Right kidney (tissue), 1 donor: ENCODE results near the gene KCNC3.
A peak's percentile ranks its signal among the peaks of the same experiment; 100 is the strongest.
"Not testable (repeated sequence)": the region's sequence is repeated elsewhere in the genome, so short reads cannot be mapped to it uniquely, and the experiment has no call there.

Experiments
- DNase-seq: peaks from one replicate; pipeline ENCODE4 v3.0.0-alpha.2; 2016

The KCNC3 gene

DNA sequence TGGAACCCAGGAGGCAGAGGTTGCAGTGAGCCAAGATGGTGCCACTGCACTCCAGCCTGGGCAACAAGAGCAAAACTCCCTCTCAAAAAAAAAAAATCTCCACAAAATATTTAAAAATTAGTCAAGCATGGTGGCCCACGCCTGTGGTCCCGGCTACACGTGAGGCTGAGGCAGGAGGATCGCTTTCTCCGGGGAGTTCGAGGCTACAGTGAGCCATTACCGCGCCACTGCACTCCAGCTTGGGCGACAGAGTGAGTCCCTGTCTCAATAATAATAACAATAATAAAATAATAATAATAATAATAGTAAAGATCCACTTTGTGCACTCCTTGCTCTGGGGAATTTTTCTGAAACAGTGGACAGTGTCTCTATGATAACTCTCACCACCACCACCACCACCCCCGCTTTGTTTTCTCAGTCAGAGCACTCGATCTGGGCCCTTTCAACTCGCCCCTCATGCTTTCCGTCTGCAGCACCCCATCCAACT is 27.6 kb upstream of the KCNC3 start:
- DNase-seq: no peak

DNA sequence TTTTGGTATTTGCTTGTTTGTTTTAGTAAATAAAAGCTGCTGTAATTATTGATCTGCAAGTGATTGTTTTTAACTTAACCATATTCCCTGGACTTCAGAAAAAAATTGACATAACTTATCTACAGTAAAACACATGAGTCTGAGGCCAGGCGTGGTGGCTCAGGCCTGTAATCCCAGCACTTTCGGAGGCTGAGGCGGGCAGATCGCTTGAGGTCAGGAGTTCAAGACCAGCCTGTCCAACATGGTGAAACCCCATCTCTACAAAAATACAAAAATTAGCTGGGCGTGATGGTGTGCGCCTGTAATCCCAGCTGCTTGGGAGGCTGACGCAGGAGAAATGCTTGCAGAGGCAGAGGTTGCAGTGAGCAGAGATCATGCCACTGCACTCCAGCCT is 24.3 kb upstream of the KCNC3 start:
- DNase-seq: not testable (repeated sequence)

DNA sequence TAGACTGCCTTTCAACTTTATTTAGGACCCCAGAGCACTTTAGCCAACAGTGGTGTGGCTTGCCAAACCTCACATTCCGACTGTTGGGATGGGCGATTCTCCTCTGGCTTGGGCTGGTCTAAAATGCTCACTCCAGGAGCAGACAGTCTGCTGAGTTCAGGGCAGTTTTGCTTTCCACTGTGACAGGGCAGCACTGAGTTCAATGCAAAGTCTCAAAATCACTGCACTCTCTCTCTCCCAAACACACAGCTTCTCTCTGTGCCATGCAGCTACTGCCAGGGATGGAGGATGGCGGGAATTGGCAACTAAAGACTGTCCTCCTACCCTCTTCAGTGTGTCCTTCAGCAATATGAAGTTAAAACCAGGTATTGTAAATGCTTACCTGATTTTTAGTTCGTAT is 23.1 kb upstream of the KCNC3 start:
- DNase-seq: no peak

DNA sequence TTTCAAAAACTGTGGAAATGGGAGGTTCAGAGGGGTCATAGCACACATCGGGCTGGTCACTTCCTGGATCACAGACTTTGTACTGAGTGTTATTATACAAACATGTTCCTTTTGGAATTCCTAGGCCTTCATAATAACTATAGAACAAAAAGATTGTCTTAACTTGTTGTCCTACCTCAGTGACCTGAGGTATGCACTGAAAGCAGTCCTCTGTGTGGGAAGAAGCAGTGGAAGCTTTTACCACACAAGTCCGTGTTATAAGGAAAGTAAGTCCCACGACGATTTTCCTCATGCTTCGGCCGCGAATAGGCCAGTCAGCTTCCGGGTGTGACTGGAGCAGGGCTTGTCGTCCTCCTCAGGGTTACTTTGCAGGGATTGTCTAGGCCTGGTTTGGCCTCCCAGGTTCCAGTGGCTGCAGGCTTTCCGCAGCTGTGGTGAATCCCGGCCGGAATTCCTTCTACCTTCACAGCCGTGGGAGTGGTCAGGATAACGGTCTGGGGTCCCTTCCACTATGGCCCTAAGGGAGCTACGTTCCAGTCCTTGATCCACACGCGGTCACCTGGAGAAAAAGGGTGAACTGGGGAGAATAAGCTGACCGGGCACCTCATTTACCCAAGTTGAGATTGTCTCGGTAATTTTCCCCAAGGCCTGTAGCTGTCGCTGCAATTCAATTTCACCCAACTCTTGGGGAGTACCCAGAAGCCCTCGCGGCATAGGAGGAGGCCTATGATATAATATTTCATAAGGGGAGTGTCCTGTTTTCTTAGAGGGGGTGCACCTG is 20.3 kb upstream of the KCNC3 start:
- DNase-seq: peak; percentile 35

DNA sequence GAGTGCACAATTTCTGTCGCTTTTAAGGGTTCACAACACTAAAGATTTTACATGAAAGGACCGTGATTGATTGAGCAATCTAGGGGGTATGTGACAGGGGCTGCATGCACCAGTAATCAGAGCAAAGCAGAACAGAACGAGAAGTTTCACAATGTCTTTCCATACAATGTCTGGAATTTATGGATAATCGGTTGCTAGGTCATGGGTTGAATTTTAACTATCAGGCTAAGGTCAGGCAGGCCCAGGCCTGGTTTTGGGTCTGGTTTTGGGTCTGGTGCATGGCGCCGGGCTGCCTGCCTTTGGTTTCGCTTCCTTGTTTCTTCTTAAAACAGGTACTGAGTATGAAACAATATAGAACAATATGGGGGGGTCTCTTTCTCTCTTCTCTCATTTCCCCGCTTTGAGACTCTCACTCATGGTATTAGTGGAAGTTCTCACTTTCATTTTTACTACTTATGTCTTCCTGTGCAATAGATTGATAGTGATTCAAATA is 18.0 kb upstream of the KCNC3 start:
- not testable (repeated sequence) for DNase-seq

DNA sequence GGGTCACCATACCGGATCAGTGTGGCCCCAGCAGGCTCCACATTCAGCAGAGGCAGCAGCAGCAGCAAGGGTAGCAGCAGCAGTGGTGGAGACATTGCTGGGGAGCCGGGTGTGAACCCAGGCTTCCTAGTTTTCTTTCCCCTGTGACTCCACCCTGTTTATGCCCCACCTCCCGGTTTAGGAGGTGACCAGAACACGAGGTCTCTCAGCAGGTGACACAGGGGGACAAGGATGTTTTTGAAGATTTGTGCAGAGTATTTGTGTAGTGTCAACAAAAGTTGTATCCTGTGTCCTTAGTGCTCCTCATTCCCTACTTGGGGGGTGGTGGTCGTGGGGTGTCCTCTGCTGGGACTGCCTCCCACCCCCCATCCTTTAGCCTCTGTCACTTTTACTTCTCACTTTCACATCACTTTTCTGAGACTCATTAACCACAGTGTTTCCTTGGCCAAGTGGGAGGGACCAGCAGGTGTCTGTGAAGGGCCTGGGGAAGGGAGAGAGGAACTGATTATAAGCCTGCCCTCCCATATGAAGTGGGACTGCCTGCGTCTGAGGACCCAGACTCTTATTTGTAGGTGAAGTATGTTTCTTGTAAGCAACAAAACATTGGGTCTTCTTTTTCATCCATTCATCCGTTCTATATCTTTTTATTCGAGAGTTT is 15.6 kb upstream of the KCNC3 start:
- no peak for DNase-seq

DNA sequence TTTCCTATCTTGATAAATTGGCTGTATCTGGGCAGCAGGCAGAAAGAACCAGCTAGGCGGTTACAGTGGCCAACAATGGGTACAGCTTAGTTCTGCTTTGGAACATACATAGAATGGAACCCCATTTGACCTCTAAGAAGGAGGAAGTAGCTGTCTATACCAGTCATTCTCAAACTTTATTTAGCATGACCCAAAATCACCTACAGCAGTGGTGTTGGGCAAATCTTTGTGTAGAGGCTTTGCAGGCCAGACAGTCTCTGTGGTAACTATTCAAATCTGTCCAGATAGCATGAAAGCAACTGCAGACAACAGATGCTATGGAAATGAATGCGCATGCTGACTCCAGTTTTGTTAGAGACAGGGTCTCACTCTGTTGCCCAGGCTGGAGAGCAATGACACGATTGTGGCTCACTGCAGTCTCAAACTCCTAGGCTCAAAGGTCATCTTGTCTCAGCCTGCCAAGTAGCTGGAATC is 12.0 kb upstream of the KCNC3 start:
- no peak for DNase-seq

DNA sequence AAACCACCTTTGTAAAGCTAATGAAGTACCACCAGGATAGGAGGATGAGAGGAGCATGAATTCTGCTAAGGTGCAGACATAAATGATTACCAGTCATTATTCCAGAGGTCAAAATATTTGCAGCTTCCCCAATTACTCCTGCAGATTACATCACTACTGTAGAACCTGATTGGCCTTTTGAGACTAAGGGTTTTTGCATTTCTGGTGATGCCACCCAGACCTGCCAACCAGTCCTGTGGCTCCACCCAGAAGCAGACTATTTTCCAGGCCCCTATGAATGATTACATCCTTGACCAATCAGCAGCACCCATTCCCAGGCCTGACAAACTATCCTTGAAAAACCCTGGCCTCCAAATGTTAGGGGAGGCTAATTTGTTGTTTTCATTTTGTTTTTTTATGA is 11.2 kb upstream of the KCNC3 start:
- DNase-seq: no peak

DNA sequence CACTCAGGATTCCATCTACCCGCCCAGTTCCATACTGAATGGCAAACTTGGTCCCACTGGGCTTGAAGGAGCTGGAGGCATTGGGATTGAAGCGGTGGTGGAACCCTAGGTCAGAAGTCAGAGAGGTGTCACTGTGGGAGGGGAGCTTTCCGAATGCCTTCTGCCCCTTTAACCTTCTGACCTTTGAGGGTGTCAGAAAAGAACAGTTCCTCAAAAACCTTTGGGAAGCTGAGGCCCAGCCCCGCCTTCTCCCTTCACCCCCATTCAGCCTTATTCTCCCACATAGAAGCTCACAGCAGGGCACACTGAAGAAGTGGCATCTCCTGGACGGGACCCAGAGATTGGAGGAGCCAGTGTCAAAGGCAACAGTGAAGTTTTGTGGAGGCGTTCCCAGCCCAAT is 7.9 kb upstream of the KCNC3 start:
- not testable (repeated sequence) for DNase-seq

DNA sequence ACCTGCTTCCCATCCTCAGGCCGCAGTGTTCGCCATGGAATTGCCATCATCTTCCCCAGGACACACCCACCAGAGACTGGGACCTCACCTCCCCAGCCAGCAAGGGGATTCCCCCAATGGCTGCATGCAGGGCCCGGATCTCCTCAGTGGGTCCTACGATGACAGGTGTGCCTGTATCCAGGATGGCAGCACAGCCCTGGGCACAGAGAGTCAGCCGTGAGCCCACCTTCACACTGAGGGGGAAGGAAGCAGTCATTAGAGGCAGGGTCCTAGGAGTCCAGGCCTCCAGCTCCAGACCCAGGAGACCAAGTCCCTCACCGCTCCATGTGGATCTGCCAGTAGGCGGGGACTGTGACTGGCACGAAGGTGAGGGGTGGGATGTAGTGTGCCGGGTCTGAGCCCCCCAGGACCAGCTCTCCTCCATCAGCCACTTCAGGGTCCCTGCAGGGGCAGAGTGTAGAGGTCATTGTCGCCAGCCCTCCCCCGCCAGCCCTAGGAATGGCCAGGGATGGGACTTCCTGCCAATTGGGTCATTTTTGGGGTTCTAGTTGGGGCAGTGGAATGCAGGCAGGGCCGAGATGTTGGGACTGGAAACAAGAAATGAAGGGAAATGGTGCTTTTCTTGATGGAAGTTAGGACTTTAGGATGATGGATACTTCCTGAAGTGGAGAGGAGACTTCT is 5.7 kb upstream of the KCNC3 start:
- no peak for DNase-seq

DNA sequence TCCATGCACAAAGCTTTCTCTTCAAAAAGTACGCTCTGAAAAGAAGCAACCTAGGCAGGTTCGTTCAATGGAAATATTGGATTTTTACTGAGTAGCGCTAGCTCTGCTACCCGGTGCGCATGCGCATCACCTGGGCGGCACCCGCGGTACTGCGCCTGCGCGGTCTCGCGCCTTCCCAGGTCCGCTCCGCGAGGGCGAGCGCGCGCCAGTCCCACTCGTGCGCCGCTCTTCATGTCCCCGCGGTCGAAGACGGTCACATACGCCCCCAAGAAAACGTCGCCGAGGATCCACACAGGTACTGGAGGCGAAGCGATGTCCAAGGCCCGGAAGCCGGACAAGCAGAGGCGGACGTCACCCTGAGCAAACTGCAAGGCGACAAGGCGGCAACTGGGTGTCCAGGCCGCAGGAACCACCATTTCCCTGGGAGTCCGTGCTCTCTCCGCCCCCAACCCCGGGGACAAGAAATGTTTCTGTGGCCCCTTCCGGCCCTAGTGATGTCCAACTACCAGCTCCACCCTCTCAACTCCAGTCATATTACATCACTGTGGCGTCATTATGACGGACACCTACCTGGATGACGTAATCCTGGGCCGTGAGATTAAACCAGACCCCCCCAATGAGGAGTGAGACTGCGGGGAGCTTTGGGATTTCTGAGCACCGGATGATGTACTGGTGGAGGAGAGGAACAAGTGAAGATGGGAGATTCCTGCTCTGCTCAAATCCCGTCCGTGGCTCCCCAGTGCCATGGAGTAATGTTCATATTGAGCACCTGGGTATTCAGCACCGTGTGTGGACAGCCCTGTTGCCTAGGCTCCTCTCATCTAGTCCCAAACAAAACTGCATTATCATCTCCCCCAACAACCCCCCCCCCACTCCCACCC is 4.8 kb upstream of the KCNC3 start:
- peak; percentile 99 for DNase-seq

DNA sequence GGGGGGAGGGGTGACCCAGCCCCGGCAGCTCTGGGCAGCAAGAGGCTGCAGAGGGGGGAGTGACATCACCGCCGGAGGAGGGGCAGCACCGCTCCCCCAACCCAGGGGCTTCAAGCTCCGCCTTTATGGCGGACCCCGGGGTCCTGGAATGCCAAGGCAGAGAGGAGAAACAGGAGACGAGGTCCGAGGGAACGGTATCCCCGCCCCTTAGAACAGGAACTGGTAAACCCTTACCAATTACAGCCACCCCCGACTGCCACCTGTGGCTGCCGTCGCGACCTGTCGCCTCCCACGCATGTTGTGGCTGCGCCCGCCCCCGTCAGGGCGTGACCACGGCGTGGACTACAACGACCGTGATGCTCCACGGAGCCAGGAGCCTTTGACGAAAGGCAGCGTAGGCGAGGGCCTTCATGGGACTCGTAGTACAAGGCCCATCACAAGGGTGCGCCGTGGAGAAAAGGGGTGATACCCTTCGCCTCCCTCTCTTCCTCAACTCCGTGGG is 4.1 kb upstream of the KCNC3 start:
- DNase-seq: peak; percentile 97

DNA sequence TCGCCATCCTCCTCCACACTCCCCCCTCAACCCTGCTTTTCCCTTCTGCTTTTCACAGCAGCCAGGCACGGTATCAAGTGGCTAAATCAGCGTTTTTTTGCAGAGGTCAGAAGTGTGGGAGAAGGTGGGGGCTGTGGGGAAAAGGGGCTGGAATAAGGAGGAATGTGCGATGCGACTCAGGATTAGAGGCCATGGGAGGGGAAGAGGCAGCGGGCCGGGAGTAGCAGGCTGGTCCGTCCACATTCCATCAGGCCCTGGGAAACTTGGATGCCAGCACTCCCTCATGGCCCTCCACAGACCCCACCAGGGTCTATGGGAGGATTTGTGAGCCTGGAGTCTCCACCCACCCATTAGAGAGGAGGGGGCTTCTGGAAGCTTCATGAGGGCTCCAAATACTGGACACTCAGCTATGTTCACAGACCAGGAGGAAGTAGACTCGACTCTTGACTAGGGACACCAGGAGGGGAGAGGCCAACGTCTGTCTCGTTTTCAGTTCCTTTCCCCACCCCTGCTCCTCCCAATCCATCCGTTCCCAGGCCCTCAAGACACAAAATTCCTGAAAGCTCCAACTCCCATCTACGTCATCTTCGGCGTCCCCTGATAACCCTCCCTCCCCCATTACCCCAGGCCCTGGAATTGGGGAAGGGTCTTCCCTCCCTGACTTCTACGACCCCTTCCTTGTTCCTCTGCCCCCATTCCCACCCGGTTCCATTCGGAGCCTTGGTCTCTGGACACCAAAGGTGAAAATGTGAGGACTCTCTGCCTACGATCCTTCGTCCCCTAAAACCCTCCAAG is 3.3 kb upstream of the KCNC3 start:
- peak; percentile 69 for DNase-seq

DNA sequence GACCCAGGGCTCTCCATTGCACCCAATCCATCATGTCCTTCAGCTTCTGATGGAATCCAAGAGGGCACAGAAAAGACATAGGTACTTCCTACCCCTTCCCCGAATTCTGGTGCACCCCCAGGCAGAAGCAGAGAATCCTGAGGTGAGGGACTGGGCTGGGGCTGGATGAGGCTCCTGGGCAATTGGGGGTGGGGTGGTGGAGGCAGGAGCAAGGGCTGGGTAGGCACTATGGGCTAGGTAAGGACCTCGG is 2.7 kb upstream of the KCNC3 start:
- no peak for DNase-seq

DNA sequence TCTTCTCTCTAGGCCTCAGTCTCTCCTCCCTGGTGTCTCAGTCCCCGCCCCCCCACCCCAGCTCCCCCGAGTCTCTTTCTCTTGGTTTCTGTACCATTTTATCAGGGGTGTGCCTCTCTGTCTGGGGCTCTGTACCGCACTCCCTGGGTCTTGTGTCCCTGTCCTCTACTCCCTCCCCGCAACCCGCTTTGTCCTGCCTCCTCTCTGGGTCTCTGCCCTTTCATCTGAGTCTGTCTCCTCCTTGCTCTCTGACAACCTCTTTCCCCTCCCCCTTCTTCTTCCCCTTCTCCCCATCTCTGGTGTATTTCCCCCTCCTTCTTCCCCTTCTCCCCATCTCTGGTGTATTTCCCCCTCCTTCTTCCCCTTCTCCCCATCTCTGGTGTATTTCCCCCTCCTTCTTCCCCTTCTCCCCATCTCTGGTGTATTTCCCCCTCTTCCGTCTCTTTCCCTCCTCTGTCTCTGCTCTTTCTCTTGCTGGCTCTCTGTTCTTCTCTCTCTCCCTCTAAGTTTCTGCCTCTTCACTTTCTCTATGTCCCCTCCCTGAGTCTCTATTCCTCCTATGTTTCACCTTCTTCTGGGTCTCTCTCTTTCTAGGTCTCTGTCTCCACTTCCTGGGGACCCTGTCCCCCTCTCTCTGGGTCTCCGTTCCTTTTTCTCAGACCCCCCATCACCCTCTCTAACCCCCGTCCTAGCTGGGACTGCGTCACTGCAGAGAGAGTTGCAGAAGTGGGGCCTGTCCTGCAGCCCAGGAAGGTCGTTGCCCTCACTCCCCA is 2.2 kb upstream of the KCNC3 start:
- DNase-seq: no peak

DNA sequence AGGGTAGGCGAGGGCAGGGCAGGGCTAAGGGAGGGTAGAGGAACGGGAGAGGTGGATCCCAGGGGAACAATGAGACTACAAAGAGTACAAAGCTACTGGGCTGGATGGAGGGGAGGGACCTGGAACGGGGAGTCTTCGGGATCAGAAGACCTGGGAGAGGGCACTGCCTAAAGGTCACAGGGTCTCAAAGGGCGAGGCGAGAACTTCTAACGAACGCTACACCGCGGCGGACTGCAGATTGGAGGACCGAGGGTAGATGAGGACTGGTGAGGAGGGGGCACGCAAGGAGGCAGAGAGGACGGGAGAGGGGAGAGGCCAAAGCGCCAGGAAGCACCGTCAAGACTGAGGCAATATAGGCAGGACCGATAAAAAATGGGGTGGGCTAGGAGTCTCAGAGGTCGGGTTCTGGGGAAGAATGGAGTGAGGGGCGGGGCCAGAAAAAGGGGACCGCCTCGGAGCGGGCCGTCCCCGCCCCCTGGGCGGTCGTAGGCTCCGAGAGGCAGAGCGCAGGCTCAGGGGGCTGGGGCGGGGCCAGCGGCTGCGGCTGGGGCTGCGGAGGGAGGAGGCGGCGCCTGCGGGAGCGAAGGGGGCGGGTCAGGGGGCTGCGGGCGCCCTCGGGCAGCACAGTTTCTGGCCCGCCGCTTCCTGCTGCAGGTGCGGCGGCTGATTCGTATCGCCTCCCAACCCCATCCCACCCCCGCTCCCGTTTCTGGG is 1.3 kb upstream of the KCNC3 start:
- DNase-seq: peak; percentile 76

DNA sequence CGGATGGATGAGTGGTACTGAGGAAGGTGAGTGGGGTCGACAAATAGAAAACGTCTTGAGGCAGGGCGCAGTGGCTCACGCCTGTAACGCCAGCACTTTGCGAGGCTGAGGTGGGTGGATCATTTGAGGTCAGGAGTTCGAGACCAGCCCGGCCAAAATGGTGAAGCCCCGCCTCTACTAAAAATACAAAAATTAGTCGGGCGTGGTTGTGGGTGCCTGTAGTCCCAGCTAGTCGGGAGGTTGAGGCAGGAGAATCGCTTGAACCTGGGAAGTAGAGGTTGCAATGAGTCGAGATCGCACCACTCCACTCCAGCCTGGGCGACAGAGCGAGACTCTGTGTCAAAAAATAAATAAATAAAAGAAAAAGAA is 733 bp upstream of the KCNC3 start:
- DNase-seq: not testable (repeated sequence)

DNA sequence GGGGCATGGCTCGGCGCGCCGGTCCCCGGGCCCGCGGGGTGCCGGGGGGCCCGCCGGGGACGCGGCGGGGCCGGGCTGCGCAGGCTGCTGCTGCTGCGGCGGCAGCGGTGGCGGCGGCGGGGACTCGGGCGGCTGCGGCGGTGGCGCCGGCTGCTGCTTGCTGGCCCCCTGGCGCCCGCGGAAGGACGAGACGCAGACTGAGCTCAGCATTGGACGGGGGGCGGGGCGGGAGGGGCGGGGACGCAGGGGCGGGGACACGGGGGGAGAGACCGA is 368 bp downstream of the KCNC3 start:
- DNase-seq: no peak

DNA sequence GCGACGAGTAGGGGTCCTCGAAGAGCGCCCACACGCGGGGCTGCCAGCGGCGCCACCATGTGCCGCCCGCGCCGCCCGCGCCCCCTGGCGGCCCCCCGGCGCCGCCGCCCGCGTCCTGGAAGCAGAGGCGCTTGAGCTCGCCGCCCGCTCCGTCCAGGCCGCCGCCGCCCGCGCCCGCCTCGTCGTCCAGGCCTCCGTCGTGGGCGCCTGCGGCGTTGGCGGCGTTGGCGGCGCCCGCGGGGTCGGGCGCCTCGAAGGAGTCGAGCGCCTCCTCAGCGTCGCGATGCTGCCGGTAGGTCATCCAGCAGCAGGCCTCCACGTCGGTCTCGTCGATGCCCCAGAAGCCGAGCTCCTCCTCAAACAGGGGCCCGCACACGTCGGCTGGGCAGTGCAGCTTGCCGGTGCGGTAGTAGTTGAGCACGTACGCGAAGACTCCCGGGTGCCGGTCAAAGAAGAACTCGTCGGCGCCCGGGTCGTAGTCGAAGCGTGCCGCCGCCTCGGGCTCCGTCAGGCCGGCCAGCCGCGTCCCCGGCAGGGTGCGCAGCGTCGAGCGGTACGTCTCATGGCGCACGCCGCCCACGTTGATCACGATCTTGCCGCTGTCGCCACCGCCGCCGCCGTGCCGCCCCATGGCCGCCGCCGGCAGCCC is 829 bp downstream of the KCNC3 start:
- peak; percentile 59 for DNase-seq
